H1 (cell line): Measurements from ENCODE around the gene PKDREJ. TPM values are rescaled to one million over a fixed set of nuclear protein-coding genes. Genes with fewer than 3 reads are reported as not detected.

ENCODE experiments used
- CTCF ChIA-PET: fragments of 300-600 bp; sonication (Branson Sonifier 250); formaldehyde crosslinking; loops from one replicate; lab custom pipeline; 2021; ENCODE audit not compliant: partially characterized antibody; lab: Charles Lee
- POLR2A ChIA-PET: fragments of 300-600 bp; sonication (Branson Sonifier 250); formaldehyde crosslinking; loops from one replicate; lab custom pipeline; 2021; ENCODE audit warnings: inconsistent platforms; ENCODE audit not compliant: partially characterized antibody; lab: Charles Lee
- DNase-seq, 2 experiments: peaks; one replicate each; pipeline versions ENCODE4 v3.0.0 to v3.0.0-alpha.2; 2010 to 2022; ENCODE audit warnings: low spot score in 2 of 2, low read depth in 1 of 2, mixed read lengths in 1 of 2
- FAIRE-seq: peaks from 2 replicates; lab custom pipeline; 2011; peaks lifted over from hg19 to GRCh38; lab: Jason Lieb, UNC
- H2AFZ ChIP-seq: 2 replicates; pipeline ENCODE4 v1.8.1; 2012; ENCODE audit warnings: low read length, inconsistent platforms
- H2AK5ac ChIP-seq: 2 replicates; pipeline ENCODE4 v1.6.1; 2013; ENCODE audit warnings: low read depth, low read length
- H2BK120ac ChIP-seq: replicated peaks from 2 replicates; pipeline ENCODE3; 2013; ENCODE audit warnings: low read depth, low read length, inconsistent platforms
- H2BK12ac ChIP-seq: 2 replicates; pipeline ENCODE4 v1.6.1; 2013; ENCODE audit warnings: low read depth, low read length
- H2BK15ac ChIP-seq: 2 replicates; pipeline ENCODE4 v1.6.1; 2013; ENCODE audit warnings: low read length
- H2BK20ac ChIP-seq: 2 replicates; pipeline ENCODE4 v1.6.1; 2013; ENCODE audit warnings: low read length
- H2BK5ac ChIP-seq: 2 replicates; pipeline ENCODE4 v1.6.1; 2013; ENCODE audit warnings: low read depth, low read length
- H3K14ac ChIP-seq: 2 replicates; pipeline ENCODE4 v1.6.1; 2013; ENCODE audit warnings: inconsistent platforms; ENCODE audit not compliant: insufficient read length
- H3K18ac ChIP-seq: 2 replicates; pipeline ENCODE4 v1.6.1; 2013; ENCODE audit warnings: low read length; ENCODE audit errors: extremely low read depth
- H3K23ac ChIP-seq: 2 replicates; pipeline ENCODE4 v1.6.1; 2013; ENCODE audit warnings: inconsistent platforms; ENCODE audit not compliant: insufficient read length
- H3K23me2 ChIP-seq: 2 replicates; pipeline ENCODE4 v1.6.1; 2013; ENCODE audit warnings: low read depth, low read length
- H3K27ac ChIP-seq: 2 replicates; pipeline ENCODE4 v1.6.1; 2011; ENCODE audit warnings: low read depth, low read length, inconsistent platforms
- H3K27me3 ChIP-seq, 4 experiments: replicated peaks in 1 of 4; 1 replicate in 1 of 4; 2 replicates in 3 of 4; pipeline versions ENCODE4 v1.6.1 to v1.8.1; 2011 to 2013; ENCODE audit warnings: low read length in 3 of 4, mild to moderate bottlenecking in 3 of 4, inconsistent platforms in 2 of 4, mixed read lengths in 2 of 4, moderate library complexity in 1 of 4; ENCODE audit not compliant: control insufficient read depth in 3 of 4, insufficient read depth in 3 of 4; ENCODE audit errors: extremely low read depth in 1 of 4
- H3K36me3 ChIP-seq, 4 experiments: 2 replicates each; pipeline versions ENCODE4 v1.6.1 to v1.8.1; 2011 to 2013; ENCODE audit warnings: mild to moderate bottlenecking in 4 of 4, low read length in 3 of 4, moderate library complexity in 2 of 4, control low read depth in 1 of 4, inconsistent platforms in 1 of 4; ENCODE audit not compliant: insufficient read depth in 4 of 4, control insufficient read depth in 2 of 4
- H3K4ac ChIP-seq: replicated peaks from 2 replicates; pipeline ENCODE3; 2013; ENCODE audit warnings: low read length, low read depth, mixed read lengths, inconsistent platforms; ENCODE audit not compliant: insufficient read length
- H3K4me1 ChIP-seq, 4 experiments: replicated peaks in 1 of 4; 1 replicate in 1 of 4; 2 replicates in 3 of 4; pipeline versions ENCODE4 v1.6.1 to v1.8.1; 2011 to 2013; ENCODE audit warnings: low read length in 3 of 4, inconsistent platforms in 2 of 4, mixed read lengths in 1 of 4; ENCODE audit not compliant: insufficient read depth in 4 of 4, control insufficient read depth in 3 of 4
- H3K4me2 ChIP-seq, 2 experiments: 2 replicates each; pipeline versions ENCODE4 v1.6.1 to v1.8.1; 2011 to 2013; ENCODE audit warnings: low read depth in 2 of 2, low read length in 2 of 2, control low read depth in 1 of 2, inconsistent platforms in 1 of 2, mild to moderate bottlenecking in 1 of 2; ENCODE audit not compliant: insufficient read depth in 1 of 2
- H3K4me3 ChIP-seq, 4 experiments: fragments of 200-600, 300-600 bp in 1 of 4; sonication (generic), shearing (Covaris generic), sonication (Bioruptor Twin) in 1 of 4; 2 replicates each; pipeline versions ENCODE4 v1.5.1 to v1.8.1; 2011 to 2016; ENCODE audit warnings: low read length in 4 of 4, low read depth in 3 of 4, control low read depth in 2 of 4, inconsistent platforms in 2 of 4, mild to moderate bottlenecking in 2 of 4, mixed read lengths in 1 of 4, moderate library complexity in 1 of 4; ENCODE audit not compliant: insufficient read depth in 2 of 4; ENCODE audit errors: extremely low read depth in 1 of 4
- H3K56ac ChIP-seq: replicated peaks from 2 replicates; pipeline ENCODE3; 2013; ENCODE audit warnings: low read depth, mild to moderate bottlenecking, mixed read lengths, low read length, inconsistent platforms; ENCODE audit not compliant: insufficient read length
- H3K79me1 ChIP-seq: 2 replicates; pipeline ENCODE4 v1.6.1; 2013; ENCODE audit warnings: low read depth, low read length, control low read depth
- H3K79me2 ChIP-seq, 2 experiments: 2 replicates each; pipeline versions ENCODE4 v1.6.1 to v1.8.1; 2012 to 2013; ENCODE audit warnings: low read length in 2 of 2, mild to moderate bottlenecking in 2 of 2, inconsistent platforms in 1 of 2; ENCODE audit not compliant: insufficient read depth in 2 of 2, control insufficient read depth in 1 of 2
- H3K9ac ChIP-seq, 4 experiments: replicated peaks in 1 of 4; 1 replicate in 1 of 4; 2 replicates in 3 of 4; pipeline versions ENCODE4 v1.6.1 to v1.8.1; 2011 to 2013; ENCODE audit warnings: low read depth in 3 of 4, low read length in 3 of 4, control low read depth in 2 of 4, mild to moderate bottlenecking in 2 of 4, moderate library complexity in 2 of 4, inconsistent platforms in 1 of 4; ENCODE audit errors: extremely low read depth in 1 of 4
- H3K9me3 ChIP-seq, 2 experiments: 2 replicates each; pipeline versions ENCODE4 v1.6.1 to v1.8.1; 2012 to 2013; ENCODE audit warnings: mild to moderate bottlenecking in 2 of 2, moderate library complexity in 2 of 2, control low read depth in 1 of 2, inconsistent platforms in 1 of 2, low read depth in 1 of 2, low read length in 1 of 2, mixed read lengths in 1 of 2; ENCODE audit not compliant: insufficient read depth in 2 of 2
- H4K20me1 ChIP-seq, 2 experiments: replicated peaks in 1 of 2; 2 replicates each; pipeline versions ENCODE3 to v1.8.1; 2011 to 2013; ENCODE audit warnings: inconsistent platforms in 2 of 2, low read length in 2 of 2, mild to moderate bottlenecking in 1 of 2; ENCODE audit not compliant: insufficient read depth in 2 of 2, control insufficient read depth in 1 of 2
- H4K5ac ChIP-seq: 2 replicates; pipeline ENCODE4 v1.6.1; 2013; ENCODE audit warnings: low read length, low read depth, mixed read lengths, inconsistent platforms; ENCODE audit not compliant: insufficient read length
- H4K8ac ChIP-seq: 2 replicates; pipeline ENCODE4 v1.8.0; 2013; ENCODE audit warnings: mild to moderate bottlenecking, moderate library complexity, low read length, inconsistent platforms; ENCODE audit not compliant: insufficient read depth; ENCODE audit errors: extremely low read depth
- H4K91ac ChIP-seq: replicated peaks from 2 replicates; pipeline ENCODE3; 2013; ENCODE audit warnings: low read length, mixed read lengths, inconsistent platforms; ENCODE audit not compliant: insufficient read length
- NANOG ChIP-seq: IDR thresholded peaks from 2 replicates; pipeline ENCODE4 v1.6.1; 2011; ENCODE audit warnings: low read length, low read depth, mild to moderate bottlenecking, inconsistent platforms; ENCODE audit not compliant: insufficient read depth, poor library complexity, severe bottlenecking
- POU5F1 ChIP-seq: IDR thresholded peaks from 2 replicates; pipeline ENCODE4 v1.6.1; 2011; ENCODE audit warnings: low read depth, mild to moderate bottlenecking, low read length, moderate library complexity
- SP4 ChIP-seq: IDR thresholded peaks from 2 replicates; pipeline ENCODE4 v1.6.1; 2012; ENCODE audit warnings: low read length, inconsistent platforms
- TBP ChIP-seq: IDR thresholded peaks from 2 replicates; pipeline ENCODE4 v1.6.1; 2011; ENCODE audit warnings: low read depth, low read length, improper control_type of control experiment
- ZNF274 ChIP-seq: IDR thresholded peaks from 2 replicates; pipeline ENCODE4 v1.7.0; 2012; ENCODE audit warnings: low read length, borderline replicate concordance; ENCODE audit errors: extremely low read depth
- WGBS, 2 experiments: shearing (Covaris generic) in 1 of 2; methylation state at CpG; one replicate each; pipeline versions ENCODE4 v1.1.6 to v1.1.7; 2013 to 2015; ENCODE audit warnings: low lambda C conversion rate in 2 of 2, mixed read lengths in 2 of 2, inconsistent platforms in 1 of 2, low coverage in 1 of 2, missing lambda C conversion rate in 1 of 2; ENCODE audit not compliant: insufficient replicate concordance in 2 of 2, insufficient coverage in 1 of 2, insufficient read length in 1 of 2; ENCODE audit errors: extremely low coverage in 1 of 2, missing lambda C conversion rate in 1 of 2; 5-methylcytosine and 5-hydroxymethylcytosine counted together
- polyA plus RNA-seq, 7 experiments: library from polyadenylated mRNA; depleted of rRNA in 3 of 7; stranded (reverse) in 5 of 7; unstranded in 2 of 7; fragments of >200 nt in 5 of 7; fragments of 200-250 nt in 2 of 7; gene quantifications; 1 replicate in 5 of 7; 2 replicates in 1 of 7; 4 replicates in 1 of 7; pipeline versions ENCODE4 v1.2.1 to v1.2.3, GENCODE V29; 2011 to 2013; ENCODE audit warnings: missing spikeins in 2 of 7, mixed read lengths in 2 of 7
- total RNA-seq: library from RNA; stranded (reverse); fragmentation: NEBNext Ultra II Directional; extraction: Animal tissue kit (Norgen Biotek cat#: 25700); gene quantifications from 2 replicates; pipeline ENCODE4 v1.2.1, GENCODE V29; 2021

The PKDREJ gene
- total and polyA plus RNA-seq, 2 of the 8 experiments (the other 6 are each of a cell fraction or from before 2014, with no cell fraction given): 0.02 to 0.04 TPM

DNA sequence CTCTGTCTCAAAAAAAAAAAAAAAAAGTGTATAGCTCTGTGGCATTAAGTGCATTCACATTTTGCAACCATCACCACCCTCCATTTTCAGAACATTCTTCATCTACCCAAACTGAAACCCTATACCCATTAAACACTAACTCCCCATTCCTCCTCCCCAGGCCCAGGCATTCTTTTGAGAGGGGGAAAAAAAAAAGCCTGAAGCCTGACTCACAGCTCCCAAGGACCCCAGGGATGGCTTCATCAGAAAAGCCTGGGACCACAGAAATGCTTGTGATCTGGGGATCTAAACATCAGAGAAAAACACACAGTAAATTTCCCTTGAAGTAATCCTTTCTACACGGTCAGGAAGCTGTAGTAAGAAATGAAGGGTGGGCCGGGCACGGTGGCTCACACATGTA, 22.9 kb upstream of the PKDREJ start:
- Histone ChIP-seq H2BK12ac (no peak overlapping the region), H3K4me3 (no peak overlapping the region), H3K4ac (no peak overlapping the region), H3K36me3 (peaks cover 2 to 7% (median 5%) of the 10 kb centered on the region in 4 experiments; a peak in 4 of 8 replicates), H3K79me2 (no peaks in the 10 kb centered on the region), H3K4me2 (no peak overlapping the region), H3K27ac (no peak overlapping the region), H2BK120ac (no peak overlapping the region), H3K56ac (no peak overlapping the region), H3K27me3 (no peaks in the 10 kb centered on the region), H2BK20ac (no peak overlapping the region), H4K8ac (no peak overlapping the region), H3K4me1 (no peaks in the 10 kb centered on the region), H3K79me1 (no peaks in the 10 kb centered on the region; the same call in 1 of the 2 replicates), H3K9me3 (no peaks in the 10 kb centered on the region), H2BK15ac (no peak overlapping the region), H3K23ac (no peak overlapping the region), H4K20me1 (peaks cover 0 to 7% of the 10 kb centered on the region in 2 experiments), H3K14ac (no peak overlapping the region), H2BK5ac (no peak overlapping the region), H4K91ac (no peak overlapping the region), H3K23me2 (no peaks in the 10 kb centered on the region), H3K9ac (no peak overlapping the region), H3K18ac (no peak overlapping the region), H2AK5ac (no peak overlapping the region), H4K5ac (no peak overlapping the region), H2AFZ (no peak overlapping the region)
- 77% methylated on average over 3 of the region's 3 CpGs; no CpG with 5 or more reads in 1 of the 2 experiments for WGBS, 2 experiments
- POLR2A ChIA-PET: interaction anchor here (1.3 to 1.5 kb wide), 2 partner anchors 9 to 11 kb away, joined by 4 to 5 read pairs; partner anchors contain the start of gene GTSE1
- TF ChIP-seq POU5F1 (no peak), NANOG (no peak), ZNF274 (no peak), SP4 (no peak), TBP (no peak)
- CTCF ChIA-PET: interaction anchor here (1.3 kb wide), 1 partner anchor 280 kb away, joined by 8 read pairs; no protein-coding TSS in a partner anchor
- no peak for DNase-seq
- FAIRE-seq: no peak
